ENCODE results near the gene PANK2.

PANK2 gene

GRCh38 chr20:3902446-3902845 lies 13.3 kb downstream of the PANK2 start:
- DNase-seq, result no peak

DNA sequence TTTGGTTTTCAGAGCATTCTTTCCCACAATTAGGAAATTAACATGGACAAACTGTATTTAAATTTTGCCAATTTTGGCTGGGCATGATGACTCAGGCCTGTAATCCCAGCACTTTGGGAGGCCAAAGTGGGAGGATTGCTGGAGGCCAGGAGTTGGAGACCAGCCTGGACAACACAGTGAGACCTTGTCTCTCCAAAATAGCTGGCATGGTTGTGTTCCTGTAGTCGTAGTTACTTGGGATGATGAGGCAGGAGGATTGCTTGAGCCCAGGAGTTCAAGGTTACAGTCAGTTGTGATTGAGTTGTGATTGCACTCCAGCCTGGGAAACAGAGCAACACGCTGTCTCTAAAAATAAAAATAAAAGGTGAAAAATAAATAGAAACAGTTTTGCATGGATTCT lies 15.0 kb downstream of the PANK2 start:
- DNase-seq, result no peak

DNA sequence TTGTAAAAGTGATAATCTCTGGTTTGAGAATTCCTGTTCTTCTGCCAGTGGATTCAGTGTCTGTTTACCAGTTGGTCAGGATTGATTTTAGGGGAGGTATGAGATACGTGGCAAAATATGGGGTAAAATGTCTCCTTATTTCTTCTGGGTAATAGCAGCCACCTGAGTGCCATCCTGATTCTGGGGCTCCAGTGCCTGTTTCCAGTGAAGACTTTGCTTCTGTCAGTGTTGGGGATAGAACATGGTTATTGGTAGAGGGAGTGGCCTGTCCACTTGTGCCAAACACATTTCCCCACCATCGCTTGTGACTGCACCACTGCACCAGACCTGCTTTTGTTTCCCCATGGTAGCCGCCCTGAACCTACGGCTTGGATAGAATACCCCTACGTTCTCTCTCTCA lies 15.7 kb downstream of the PANK2 start:
- no peak for DNase-seq

- peak; percentile 45 for DNase-seq
These were observed 17.8 kb downstream of the PANK2 start for GRCh38 chr20:3906744-3907721.

GRCh38 chr20:3908667-3909066 lies 19.5 kb downstream of the PANK2 start:
- DNase-seq, result no peak

DNA sequence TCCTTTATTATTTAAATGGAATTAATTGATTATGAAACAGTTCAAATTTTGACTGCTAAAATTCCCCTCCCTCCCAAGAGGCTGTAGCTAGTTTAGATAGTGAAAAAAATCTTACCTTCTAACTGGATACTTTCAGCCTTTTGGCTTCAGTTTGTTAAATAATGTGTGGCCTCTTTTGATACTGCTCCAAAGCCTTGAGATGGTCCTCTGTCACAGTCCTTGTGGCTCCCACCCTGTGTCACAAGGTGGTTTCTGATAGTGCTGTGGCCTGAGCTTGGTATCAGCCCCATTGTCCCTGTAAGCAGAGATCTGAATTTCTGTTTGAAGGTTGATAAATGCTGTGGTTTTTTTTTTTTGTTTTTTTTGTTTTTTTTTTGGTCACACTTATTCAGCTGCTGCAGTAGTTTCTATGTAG lies 20.8 kb downstream of the PANK2 start:
- no peak for DNase-seq

- DNase-seq, result no peak
These were observed 21.7 kb downstream of the PANK2 start for GRCh38 chr20:3910853-3911252.

- DNase-seq, result no peak
These were observed 22.8 kb downstream of the PANK2 start for GRCh38 chr20:3911956-3912355.

- DNase-seq, result no peak
These were observed 25.3 kb downstream of the PANK2 start for GRCh38 chr20:3914446-3914845.

DNA sequence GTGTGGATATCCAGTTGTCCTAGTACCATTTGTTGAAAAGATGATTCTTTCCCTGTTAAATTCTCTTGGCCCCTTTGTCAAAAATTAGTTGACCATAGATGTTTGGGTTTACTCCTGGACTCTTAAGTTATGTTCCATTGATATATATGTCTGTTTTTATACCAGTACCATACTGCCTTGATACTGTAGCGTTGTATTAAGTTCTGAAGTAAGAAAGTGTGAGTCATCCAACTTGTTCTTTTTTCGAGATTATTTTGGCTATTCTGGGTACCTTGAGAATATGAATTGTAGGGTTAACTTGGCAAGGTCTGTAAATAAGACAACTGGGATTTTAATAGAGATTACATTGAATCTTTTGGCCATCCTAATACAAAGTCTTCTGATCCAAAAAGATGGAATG lies 26.5 kb downstream of the PANK2 start:
- DNase-seq, result no peak

GRCh38 chr20:3916364-3916763 lies 27.2 kb downstream of the PANK2 start:
- no peak for DNase-seq

DNA sequence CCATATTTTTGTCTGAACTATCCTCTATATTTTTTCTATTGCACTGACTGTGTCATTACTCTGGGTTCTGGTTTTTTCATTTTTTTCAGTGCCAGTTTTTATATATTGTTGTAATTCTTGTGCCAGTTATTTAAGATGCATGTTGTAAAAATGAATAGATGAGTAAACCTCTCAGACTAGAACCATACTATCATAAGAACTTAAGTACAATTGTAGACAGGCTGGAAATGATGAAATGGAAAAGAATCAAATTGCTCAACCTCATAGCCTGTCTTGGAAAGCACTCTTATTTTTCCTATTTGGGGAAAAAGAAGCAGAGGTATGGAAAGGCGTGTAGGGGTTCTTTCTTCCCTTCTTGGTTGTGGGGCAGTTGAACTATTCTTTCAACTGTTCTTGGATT lies 30.2 kb downstream of the PANK2 start:
- no peak for DNase-seq

DNA sequence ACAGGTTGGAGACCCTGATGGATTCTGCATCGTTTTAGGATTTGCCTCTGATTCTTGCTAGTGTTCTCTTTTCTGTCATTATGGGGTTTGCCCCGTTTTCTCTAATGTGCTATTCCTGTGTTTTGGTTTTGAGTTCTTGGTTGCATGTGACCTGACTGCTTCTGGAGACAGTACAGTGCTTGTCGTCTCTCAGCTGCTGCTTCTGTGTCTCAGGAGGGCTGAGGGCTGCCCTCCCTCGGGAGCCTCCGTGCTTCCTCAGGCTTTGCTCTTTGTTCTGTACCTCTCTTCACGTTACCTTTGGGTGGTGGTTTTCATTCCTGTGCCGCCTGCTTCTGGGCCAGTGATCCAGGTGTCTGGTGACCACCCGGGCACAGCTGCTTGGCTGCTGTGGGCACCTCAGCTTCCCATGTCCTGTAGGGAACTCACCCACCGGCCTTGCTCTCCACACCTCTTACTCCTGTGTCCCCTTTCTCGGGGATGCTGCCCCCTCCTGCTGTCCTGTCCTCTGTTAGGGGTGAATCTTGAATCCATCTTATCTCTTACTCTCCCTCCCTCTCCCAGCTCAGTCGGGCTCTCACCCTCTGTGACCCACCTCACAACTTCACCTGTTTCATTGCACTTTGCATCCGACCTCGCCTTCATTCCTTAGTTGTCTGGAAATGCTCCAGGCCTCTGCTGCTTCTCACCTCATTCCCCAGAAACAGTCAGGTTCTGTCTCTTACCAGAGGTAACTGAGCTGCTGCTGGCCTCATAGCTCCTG lies 33.2 kb downstream of the PANK2 start:
- DNase-seq, result no peak

GRCh38 chr20:3922983-3923339 lies 33.8 kb downstream of the PANK2 start:
- DNase-seq, result no peak

DNA sequence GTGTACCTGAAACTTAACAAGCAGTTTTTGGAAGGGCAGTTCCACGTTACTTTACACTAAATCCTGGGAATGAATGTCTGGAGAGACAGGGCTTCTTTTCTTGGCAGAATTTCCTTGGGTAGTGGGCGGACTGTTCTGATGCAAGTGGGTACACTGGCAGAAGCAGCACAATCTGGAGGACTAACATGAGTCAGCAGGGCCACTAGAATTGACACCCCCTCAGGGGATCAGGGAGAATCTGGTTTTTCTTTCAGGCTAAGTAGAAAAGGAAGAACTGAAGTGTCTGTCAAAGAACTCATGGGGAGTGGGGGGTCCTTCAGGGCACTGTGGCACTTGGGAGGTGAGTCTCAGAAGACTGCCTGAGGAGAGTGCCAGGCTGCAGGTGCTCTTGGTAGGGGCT lies 34.6 kb downstream of the PANK2 start:
- no peak for DNase-seq

- DNase-seq, result peak; percentile 27
These were observed 35.3 kb downstream of the PANK2 start for GRCh38 chr20:3924304-3925112.

DNA sequence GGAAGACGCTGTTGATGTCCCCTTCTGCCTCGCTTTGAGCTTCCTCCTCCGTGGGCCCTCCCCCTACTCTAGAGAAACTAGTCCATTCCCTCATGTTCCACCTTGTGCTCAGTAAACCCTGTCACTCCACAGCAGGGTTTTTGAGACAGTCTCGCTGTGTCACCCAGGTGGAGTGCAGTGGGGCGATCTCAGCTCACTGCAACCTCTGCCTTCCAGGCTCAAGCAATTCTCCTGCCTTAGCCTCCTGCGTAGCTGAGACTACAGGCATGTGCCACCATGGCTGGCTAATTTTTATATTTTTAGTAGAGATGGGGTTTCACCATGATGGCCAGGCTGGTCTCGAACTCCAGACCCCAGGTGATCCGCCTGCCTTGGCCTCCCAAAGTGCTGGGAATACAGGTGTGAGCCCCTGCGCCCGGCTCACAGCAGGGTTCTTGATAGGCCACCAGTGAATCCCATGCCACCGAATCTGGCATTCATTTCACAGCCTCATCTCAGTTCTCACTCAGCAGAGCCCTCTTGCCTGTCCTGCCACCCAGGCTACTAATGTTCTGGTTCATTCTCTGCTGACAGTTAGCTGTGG lies 36.0 kb downstream of the PANK2 start:
- no peak for DNase-seq

- DNase-seq, result no peak
These were observed 36.9 kb downstream of the PANK2 start for GRCh38 chr20:3925899-3926638.

GRCh38 chr20:3927486-3928291 lies 38.5 kb downstream of the PANK2 start:
- DNase-seq, result no peak

- no peak for DNase-seq
These were observed 40.5 kb downstream of the PANK2 start for GRCh38 chr20:3929713-3930060.
